IMR-90 (cell line): Measurements from ENCODE around the gene PANK4. TPM values are rescaled to one million over a fixed set of nuclear protein-coding genes. Genes with fewer than 3 reads are reported as not detected.

Source experiments
- ATAC-seq: fragments of 200-7000 bp; cut with Tn5 transposase; 2 replicates; pipeline ENCODE4 v1.9.1; 2020; ENCODE audit warnings: low read depth, mild to moderate bottlenecking, moderate library complexity
- BruUV-seq: library from RNA; stranded (reverse); fragments of 400-500 nt; replicated peaks from 2 replicates; lab custom pipeline; 2021; lab: Mats Ljungman, UMichigan
- CTCF ChIA-PET: fragments of 300-600 bp; formaldehyde crosslinking; extraction: SDS; loops from one replicate; lab custom pipeline; 2021; ENCODE audit warnings: antibody characterized with exemption; lab: Yijun Ruan, JAX
- POLR2A ChIA-PET: fragments of 300-600 bp; sonication (Branson Sonifier 250); formaldehyde crosslinking; loops from one replicate; lab custom pipeline; 2022; ENCODE audit warnings: antibody characterized with exemption; ENCODE audit not compliant: unreplicated experiment; lab: Charles Lee
- DNase-seq: peaks from one replicate; pipeline ENCODE4 v3.0.0; 2013
- H2AFZ ChIP-seq: replicated peaks from 2 replicates; pipeline ENCODE3; 2013; ENCODE audit warnings: low read length, mild to moderate bottlenecking; ENCODE audit not compliant: poor library complexity
- H2AK5ac ChIP-seq: 2 replicates; pipeline ENCODE4 v1.6.1; 2013; ENCODE audit warnings: low read depth, low read length, inconsistent platforms
- H2AK9ac ChIP-seq: replicated peaks from 2 replicates; pipeline ENCODE3; 2013; ENCODE audit warnings: mild to moderate bottlenecking, low read depth, low read length, moderate library complexity; ENCODE audit not compliant: poor library complexity
- H2BK120ac ChIP-seq: 2 replicates; pipeline ENCODE4 v1.6.1; 2013; ENCODE audit warnings: low read depth, low read length, inconsistent platforms
- H2BK15ac ChIP-seq: 3 replicates; pipeline ENCODE4 v1.6.1; 2013; ENCODE audit warnings: low read depth, low read length, inconsistent platforms
- H2BK20ac ChIP-seq: 2 replicates; pipeline ENCODE4 v1.6.1; 2013; ENCODE audit warnings: low read depth, mild to moderate bottlenecking, inconsistent platforms, low read length, moderate library complexity
- H2BK5ac ChIP-seq: 2 replicates; pipeline ENCODE4 v1.6.1; 2013; ENCODE audit warnings: mild to moderate bottlenecking, low read depth, low read length, inconsistent platforms; ENCODE audit not compliant: poor library complexity, severe bottlenecking
- H3K14ac ChIP-seq: replicated peaks from 2 replicates; pipeline ENCODE4 v1.6.1; 2013; ENCODE audit warnings: low read depth, low read length, inconsistent platforms
- H3K18ac ChIP-seq: 2 replicates; pipeline ENCODE4 v1.6.1; 2013; ENCODE audit warnings: low read depth, low read length, control low read depth
- H3K23ac ChIP-seq: 2 replicates; pipeline ENCODE4 v1.6.1; 2013; ENCODE audit warnings: low read depth, low read length, inconsistent platforms
- H3K27ac ChIP-seq: 2 replicates; pipeline ENCODE4 v1.5.1; 2013; ENCODE audit warnings: mild to moderate bottlenecking, control low read depth, low read length; ENCODE audit not compliant: insufficient read depth
- H3K27me3 ChIP-seq: 2 replicates; pipeline ENCODE4 v1.6.1; 2013; ENCODE audit warnings: low read length; ENCODE audit not compliant: control insufficient read depth, insufficient read depth
- H3K36me3 ChIP-seq: 2 replicates; pipeline ENCODE4 v1.6.1; 2013; ENCODE audit warnings: low read length, mixed read lengths; ENCODE audit not compliant: control insufficient read depth, insufficient read depth
- H3K4ac ChIP-seq: 2 replicates; pipeline ENCODE4 v1.6.1; 2013; ENCODE audit warnings: low read depth, low read length, inconsistent platforms
- H3K4me1 ChIP-seq: 2 replicates; pipeline ENCODE4 v1.6.1; 2013; ENCODE audit warnings: low read length, mixed read lengths; ENCODE audit not compliant: control insufficient read depth, insufficient read depth
- H3K4me2 ChIP-seq: 2 replicates; pipeline ENCODE4 v1.6.1; 2013; ENCODE audit warnings: low read depth, mild to moderate bottlenecking, control low read depth, low read length, moderate library complexity
- H3K4me3 ChIP-seq: 2 replicates; pipeline ENCODE4 v1.5.1; 2013; ENCODE audit warnings: low read depth, mild to moderate bottlenecking, control low read depth, low read length, moderate library complexity; ENCODE audit not compliant: insufficient read depth
- H3K56ac ChIP-seq: 2 replicates; pipeline ENCODE4 v1.6.1; 2013; ENCODE audit warnings: low read length, inconsistent platforms; ENCODE audit not compliant: insufficient read depth; ENCODE audit errors: extremely low read depth
- H3K79me1 ChIP-seq, 2 experiments: 2 replicates each; pipeline ENCODE4 v1.6.1; 2013; ENCODE audit warnings: low read length in 2 of 2, inconsistent platforms in 1 of 2, low read depth in 1 of 2
- H3K9ac ChIP-seq: 2 replicates; pipeline ENCODE4 v1.6.1; 2013; ENCODE audit warnings: low read depth, low read length, control low read depth
- H3K9me1 ChIP-seq: 2 replicates; pipeline ENCODE4 v1.6.1; 2013; ENCODE audit warnings: low read length, inconsistent platforms; ENCODE audit not compliant: insufficient read depth
- H3K9me3 ChIP-seq: 2 replicates; pipeline ENCODE4 v1.6.1; 2013; ENCODE audit warnings: low read length; ENCODE audit not compliant: control insufficient read depth, insufficient read depth
- H4K20me1 ChIP-seq: 2 replicates; pipeline ENCODE4 v1.6.1; 2013; ENCODE audit warnings: low read length, inconsistent platforms; ENCODE audit not compliant: insufficient read depth
- H4K5ac ChIP-seq: 2 replicates; pipeline ENCODE4 v1.6.1; 2013; ENCODE audit warnings: mild to moderate bottlenecking, low read depth, low read length, control low read depth
- H4K8ac ChIP-seq, 2 experiments: 2 replicates each; pipeline ENCODE4 v1.6.1; 2013; ENCODE audit warnings: low read depth in 2 of 2, low read length in 2 of 2, control low read depth in 1 of 2, inconsistent platforms in 1 of 2
- H4K91ac ChIP-seq: 2 replicates; pipeline ENCODE4 v1.6.1; 2013; ENCODE audit warnings: low read depth, low read length, inconsistent platforms; ENCODE audit not compliant: insufficient read depth
- BHLHE40 ChIP-seq: fragments of 150-350 bp; IDR thresholded peaks from 2 replicates; pipeline ENCODE4 v1.6.1; 2016; ENCODE audit warnings: mild to moderate bottlenecking, low read depth, low read length
- CEBPB ChIP-seq: IDR thresholded peaks from 2 replicates; pipeline ENCODE4 v1.6.1; 2012; ENCODE audit warnings: low read depth, low read length, improper control_type of control experiment
- CHD1 ChIP-seq: IDR thresholded peaks from 2 replicates; pipeline ENCODE4 v1.6.1; 2012; ENCODE audit warnings: low read depth, low read length, improper control_type of control experiment
- CTCF ChIP-seq: conservative IDR thresholded peaks from 2 replicates; pipeline ENCODE4 v1.5.1; 2012; ENCODE audit warnings: mild to moderate bottlenecking, low read depth, low read length, improper control_type of control experiment
- FOS ChIP-seq: fragments of 150-350 bp; IDR thresholded peaks from 2 replicates; pipeline ENCODE4 v1.6.1; 2016; ENCODE audit warnings: low read depth, low read length
- MAFK ChIP-seq: IDR thresholded peaks from 2 replicates; pipeline ENCODE4 v1.6.1; 2012; ENCODE audit warnings: low read depth, low read length, improper control_type of control experiment
- MAZ ChIP-seq: IDR thresholded peaks from 2 replicates; pipeline ENCODE4 v1.6.1; 2012; ENCODE audit warnings: low read depth, mild to moderate bottlenecking, low read length, improper control_type of control experiment, moderate library complexity, borderline replicate concordance
- MXI1 ChIP-seq: IDR thresholded peaks from 2 replicates; pipeline ENCODE4 v1.6.1; 2012; ENCODE audit warnings: low read depth, mild to moderate bottlenecking, low read length, moderate library complexity, borderline replicate concordance
- NFE2L2 ChIP-seq: fragments of 150-350 bp; IDR thresholded peaks from 2 replicates; pipeline ENCODE4 v1.6.1; 2016; ENCODE audit warnings: low read depth, mild to moderate bottlenecking, low read length
- POLR2A ChIP-seq: IDR thresholded peaks from 2 replicates; pipeline ENCODE4 v1.6.1; 2012; ENCODE audit warnings: mild to moderate bottlenecking, low read depth, low read length
- RAD21 ChIP-seq: IDR thresholded peaks from 2 replicates; pipeline ENCODE4 v1.6.1; 2012; ENCODE audit warnings: low read length, improper control_type of control experiment
- RCOR1 ChIP-seq: IDR thresholded peaks from 2 replicates; pipeline ENCODE4 v1.6.1; 2012; ENCODE audit warnings: mild to moderate bottlenecking, low read length, improper control_type of control experiment; ENCODE audit not compliant: insufficient replicate concordance
- RFX5 ChIP-seq: IDR thresholded peaks from 2 replicates; pipeline ENCODE4 v1.8.0; 2012; ENCODE audit warnings: low read depth, mild to moderate bottlenecking, low read length, moderate library complexity
- SMC3 ChIP-seq: fragments of 150-350 bp; IDR thresholded peaks from 2 replicates; pipeline ENCODE4 v1.6.1; 2016; ENCODE audit warnings: low read depth, mild to moderate bottlenecking, antibody characterized with exemption, low read length, moderate library complexity
- WGBS, 2 experiments: methylation state at CpG; one replicate each; pipeline versions ENCODE4 v1.1.5 to v1.1.7; 2013; ENCODE audit warnings: missing lambda C conversion rate in 2 of 2; ENCODE audit not compliant: insufficient read length in 1 of 2; ENCODE audit errors: extremely low coverage in 2 of 2; 5-methylcytosine and 5-hydroxymethylcytosine counted together
- dilution Hi-C: fragments of 300-500 bp; cut with HindIII; formaldehyde crosslinking; loops from one replicate; pipeline ENCODE4 v1.14.3; 2018; ENCODE audit warnings: low sequenced_read_pairs; ENCODE audit not compliant: unreplicated experiment
- in situ Hi-C: fragments of 300-500 bp; cut with MboI; formaldehyde crosslinking; loops from 3 replicates; pipeline ENCODE4 v1.14.3; 2019; ENCODE audit warnings: low sequenced_read_pairs, inconsistent platforms, mixed read lengths
- intact Hi-C: fragments of 100-400 bp; cut with micrococcal nuclease; formaldehyde crosslinking; loops from 2 replicates; pipeline ENCODE4 v1.10.0; 2022
- polyA plus RNA-seq, 3 experiments: library from polyadenylated mRNA; depleted of rRNA; stranded (reverse); fragments of >200 nt; gene quantifications; 2 replicates each; pipeline ENCODE4 v1.2.3, GENCODE V29; 2012; ENCODE audit warnings: low replicate concordance in 1 of 3
- total RNA-seq: library from RNA; depleted of rRNA; stranded (reverse); fragments of >200 nt; gene quantifications from 2 replicates; pipeline ENCODE4 v1.2.3, GENCODE V29; 2012
- TF ChIP-seq, protein P1 (sequence below): fragments of 150-350 bp; IDR thresholded peaks from 2 replicates; pipeline ENCODE4 v1.6.1; 2016; ENCODE audit warnings: low read depth, mild to moderate bottlenecking, low read length, moderate library complexity, borderline replicate concordance
- TF ChIP-seq, protein P2 (sequence below): fragments of 150-350 bp; IDR thresholded peaks from 2 replicates; pipeline ENCODE4 v1.6.1; 2017; ENCODE audit warnings: mild to moderate bottlenecking, antibody characterized with exemption, low read length, low read depth

PANK4 gene
- total and polyA plus RNA-seq, 2 of the 4 experiments (the other 2 are of a cell fraction) = 14.0 to 18.5 TPM

- dilution Hi-C loops (no loop called here), in situ Hi-C loops (no loop called here), intact Hi-C loops (no loop called here)
- Histone ChIP-seq H3K27ac (no peak overlapping the region), H2AK5ac (no peak overlapping the region), H3K9me3 (no peaks in the 10 kb centered on the region), H3K9me1 (peaks cover 3% of the 10 kb centered on the region; the same call in 1 of the 2 replicates), H2BK15ac (no peak overlapping the region), H3K56ac (no peak overlapping the region), H2AFZ (no peak overlapping the region), H3K23ac (no peak overlapping the region), H2BK20ac (no peak overlapping the region), H3K14ac (no peak overlapping the region), H3K18ac (no peak overlapping the region), H2AK9ac (no peak overlapping the region), H3K4ac (no peak overlapping the region), H4K5ac (no peak overlapping the region), H2BK5ac (no peak overlapping the region), H4K8ac (no peak overlapping the region), H3K9ac (no peak overlapping the region), H3K27me3 (peaks cover 9% of the 10 kb centered on the region), H2BK120ac (no peak overlapping the region), H3K79me1 (no peaks in the 10 kb centered on the region), H3K36me3 (no peaks in the 10 kb centered on the region), H4K91ac (no peak overlapping the region), H4K20me1 (no peaks in the 10 kb centered on the region), H3K4me2 (no peak overlapping the region), H3K4me1 (no peaks in the 10 kb centered on the region), H3K4me3 (no peak overlapping the region)
- ChIA-PET CTCF (no interaction called here), POLR2A (no interaction called here)
- ATAC-seq (no peak), DNase-seq (no peak)
- whole genome bisulfite sequencing, 2 experiments = 82% methylated on average over 5 of the region's 10 CpGs; no CpG with 5 or more reads in 1 of the 2 experiments
- no TSS peak for BruUV-seq
- TF ChIP-seq MAZ = no peak
- no peak for TF ChIP-seq CHD1
- TF ChIP-seq, protein P1, sequence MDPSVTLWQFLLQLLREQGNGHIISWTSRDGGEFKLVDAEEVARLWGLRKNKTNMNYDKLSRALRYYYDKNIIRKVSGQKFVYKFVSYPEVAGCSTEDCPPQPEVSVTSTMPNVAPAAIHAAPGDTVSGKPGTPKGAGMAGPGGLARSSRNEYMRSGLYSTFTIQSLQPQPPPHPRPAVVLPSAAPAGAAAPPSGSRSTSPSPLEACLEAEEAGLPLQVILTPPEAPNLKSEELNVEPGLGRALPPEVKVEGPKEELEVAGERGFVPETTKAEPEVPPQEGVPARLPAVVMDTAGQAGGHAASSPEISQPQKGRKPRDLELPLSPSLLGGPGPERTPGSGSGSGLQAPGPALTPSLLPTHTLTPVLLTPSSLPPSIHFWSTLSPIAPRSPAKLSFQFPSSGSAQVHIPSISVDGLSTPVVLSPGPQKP = no peak
- no peak for TF ChIP-seq POLR2A
- TF ChIP-seq SMC3 = no peak
- no peak for TF ChIP-seq FOS
- no peak for TF ChIP-seq NFE2L2
- no peak for TF ChIP-seq BHLHE40
- TF ChIP-seq, protein P2, sequence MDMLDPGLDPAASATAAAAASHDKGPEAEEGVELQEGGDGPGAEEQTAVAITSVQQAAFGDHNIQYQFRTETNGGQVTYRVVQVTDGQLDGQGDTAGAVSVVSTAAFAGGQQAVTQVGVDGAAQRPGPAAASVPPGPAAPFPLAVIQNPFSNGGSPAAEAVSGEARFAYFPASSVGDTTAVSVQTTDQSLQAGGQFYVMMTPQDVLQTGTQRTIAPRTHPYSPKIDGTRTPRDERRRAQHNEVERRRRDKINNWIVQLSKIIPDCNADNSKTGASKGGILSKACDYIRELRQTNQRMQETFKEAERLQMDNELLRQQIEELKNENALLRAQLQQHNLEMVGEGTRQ = no peak
- TF ChIP-seq RFX5 = no peak
- TF ChIP-seq MXI1 = no peak
- no peak for TF ChIP-seq MAFK
- no peak for TF ChIP-seq RCOR1
- TF ChIP-seq CTCF = no peak
- no peak for TF ChIP-seq RAD21
- TF ChIP-seq CEBPB = no peak
These were observed 44.5 kb downstream of the PANK4 start for GRCh38 chr1:2481885-2482284.
